Spleen (tissue), 11 donors: ENCODE measurements around the gene CTNNA1. TPM values are rescaled to one million over a fixed set of nuclear protein-coding genes. Genes with fewer than 3 reads are reported as not detected.

Experiments
- DNase-seq: peaks from one replicate; pipeline ENCODE4 v3.0.0-alpha.2; 2020
- H3K27ac ChIP-seq, 8 donors: fragments of 200-600 bp; sonication (generic) in 7 of 8; 1 replicate in 4 of 8; 2 replicates in 4 of 8; pipeline versions ENCODE4 v1.5.0 to v1.8.0; 2016 to 2021; ENCODE audit warnings: inconsistent platforms in 4 of 8, mild to moderate bottlenecking in 4 of 8, moderate library complexity in 1 of 8
- H3K27me3 ChIP-seq, 7 donors: fragments of 200-600 bp; sonication (generic) in 6 of 7; replicated peaks in 1 of 7; 1 replicate in 4 of 7; 2 replicates in 3 of 7; pipeline versions ENCODE4 v1.5.0 to v1.8.0; 2016 to 2021; ENCODE audit warnings: inconsistent platforms in 3 of 7, mild to moderate bottlenecking in 1 of 7
- H3K36me3 ChIP-seq, 6 donors: fragments of 200-600 bp; sonication (generic) in 5 of 6; 1 replicate in 4 of 6; 2 replicates in 2 of 6; pipeline versions ENCODE4 v1.5.0 to v1.8.0; 2016 to 2021; ENCODE audit warnings: inconsistent platforms in 2 of 6
- H3K4me1 ChIP-seq, 6 donors: fragments of 200-600 bp; sonication (generic) in 5 of 6; 1 replicate in 3 of 6; 2 replicates in 3 of 6; pipeline versions ENCODE4 v1.5.0 to v1.8.0; 2016 to 2021; ENCODE audit warnings: inconsistent platforms in 3 of 6
- H3K4me3 ChIP-seq, 8 donors: fragments of 200-600 bp; sonication (generic) in 7 of 8; 1 replicate in 4 of 8; 2 replicates in 4 of 8; pipeline versions ENCODE4 v1.5.0 to v1.8.0; 2016 to 2021; ENCODE audit warnings: inconsistent platforms in 4 of 8, mild to moderate bottlenecking in 4 of 8, moderate library complexity in 2 of 8
- H3K9me3 ChIP-seq, 8 donors: fragments of 200-600 bp; sonication (generic) in 7 of 8; 1 replicate in 4 of 8; 2 replicates in 4 of 8; pipeline versions ENCODE4 v1.5.0 to v1.8.0; 2016 to 2021; ENCODE audit warnings: inconsistent platforms in 4 of 8
- CTCF ChIP-seq, 11 experiments: fragments of 200-600 bp in 7 of 11; fragments of 450-650 bp in 4 of 11; sonication (generic) in 4 of 11; IDR thresholded peaks in 8 of 11; conservative IDR thresholded peaks in 3 of 11; 1 replicate in 7 of 11; 2 replicates in 4 of 11; pipeline versions ENCODE4 v1.4.0 to v1.8.0; 2016 to 2021; ENCODE audit warnings: antibody characterized with exemption in 11 of 11, inconsistent platforms in 4 of 11, mild to moderate bottlenecking in 1 of 11
- POLR2A ChIP-seq, 3 donors: fragments of 450-650 bp; IDR thresholded peaks; one replicate each; pipeline ENCODE4 v1.5.1; 2017; ENCODE audit warnings: antibody characterized with exemption in 3 of 3, mild to moderate bottlenecking in 1 of 3
- POLR2AphosphoS5 ChIP-seq, 3 donors: sonication (generic); formaldehyde crosslinking; IDR thresholded peaks; one replicate each; pipeline ENCODE4 v1.5.1; 2017; ENCODE audit warnings: antibody characterized with exemption in 3 of 3
- WGBS, 5 donors: extraction: QIAGEN DNeasy Blood & Tissue Kit in 3 of 5; methylation state at CpG; one replicate each; pipeline versions ENCODE4 v1.1.5 to v1.1.7; 2013 to 2018; 5-methylcytosine and 5-hydroxymethylcytosine counted together
- intact Hi-C: fragments of 100-400 bp; cut with DNase I; formaldehyde crosslinking; loops from one replicate; pipeline ENCODE4 v1.15.0; 2023; ENCODE audit warnings: low total_unique reads
- polyA plus RNA-seq, 3 donors: library from polyadenylated mRNA; stranded (reverse); fragments of 200-250 nt; gene quantifications; one replicate each; pipeline ENCODE4 v1.2.1, GENCODE V29; 2013
- total RNA-seq, 7 donors: library from RNA; depleted of rRNA in 3 of 7; stranded (reverse); fragments of >200 nt in 3 of 7; fragmentation: NEBNext Ultra II Directional in 4 of 7; extraction: Animal tissue kit (Norgen Biotek cat#: 25700) in 4 of 7; gene quantifications; one replicate each; pipeline versions ENCODE4 v1.1.0 to v1.2.1, GENCODE V29; 2016 to 2021
- donor health status: healthy with polysubstance abuse.
- donor health status: DM: no; HTN: no; CAD: no; lungs with moderate emphysema.
- donor health status: DM: no; HTN: no; CAD: no.
- donor health status: Bipolar disorder and iron deficiency.
- donor health status: healthy.
- donor health status: DM: no; HTN: no; CAD: no.
- donor health status: DM: yes; HTN: yes; CAD: no.

Gene CTNNA1
- total and polyA plus RNA-seq, 10 donors: 26.7 to 313 (median 186) TPM

GRCh38 chr5:138841531-138841930 lies 88.3 kb downstream of the CTNNA1 start:
- DNase-seq: no peak
- Histone ChIP-seq H3K4me3 (no peak overlapping the region), H3K9me3 (no peaks in the 10 kb centered on the region), H3K27me3 (no peaks in the 10 kb centered on the region), H3K27ac (peak overlapping the region in 4 of 8 donors; percentile 32 to 61 (median 52)), H3K36me3 (peaks cover 0 to 4% (median 0%) of the 10 kb centered on the region in 6 donors), H3K4me1 (peaks cover 0 to 41% (median 13%) of the 10 kb centered on the region in 6 donors)
- WGBS, 5 donors: 80 to 88% (median 83%) methylated on average over 2 of the region's 2 CpGs
- intact Hi-C loops: no loop called here
- no peak for TF ChIP-seq POLR2A (IDR thresholded peaks at IDR 0.05)
- no peak for TF ChIP-seq CTCF (IDR thresholded peaks at IDR 0.05 in 8 of 11, conservative IDR thresholded peaks at IDR 0.05 in 3 of 11)
- no peak for TF ChIP-seq POLR2AphosphoS5 (IDR thresholded peaks at IDR 0.05)

GRCh38 chr5:138843316-138844124 lies 90.3 kb downstream of the CTNNA1 start:
- H3K36me3 ChIP-seq: peaks cover 0 to 4% (median 0%) of the 10 kb centered on the region in 6 donors
- DNase-seq: no peak
- H3K27me3 ChIP-seq: no peaks in the 10 kb centered on the region
- peaks cover 0 to 56% (median 18%) of the 10 kb centered on the region in 6 donors for H3K4me1 ChIP-seq
- intact Hi-C loops: no loop called here
- peak overlapping the region in 1 of 8 donors; percentile 9 for H3K27ac ChIP-seq
- H3K9me3 ChIP-seq: no peaks in the 10 kb centered on the region
- no peak overlapping the region for H3K4me3 ChIP-seq
- TF ChIP-seq POLR2A (IDR thresholded peaks at IDR 0.05): no peak
- no peak for TF ChIP-seq POLR2AphosphoS5 (IDR thresholded peaks at IDR 0.05)
- no peak for TF ChIP-seq CTCF (IDR thresholded peaks at IDR 0.05 in 8 of 11, conservative IDR thresholded peaks at IDR 0.05 in 3 of 11)
- WGBS, 5 donors: 84 to 92% (median 91%) methylated on average over 2 of the region's 2 CpGs

- H3K4me1 ChIP-seq: peaks cover 0 to 62% (median 21%) of the 10 kb centered on the region in 6 donors
- H3K27ac ChIP-seq: no peak overlapping the region
- no peak overlapping the region for H3K4me3 ChIP-seq
- 92 to 97% (median 96%) methylated on average over 4 of the region's 4 CpGs for WGBS, 5 donors
- peaks cover 0 to 4% (median 0%) of the 10 kb centered on the region in 6 donors for H3K36me3 ChIP-seq
- no peak for TF ChIP-seq POLR2AphosphoS5 (IDR thresholded peaks at IDR 0.05)
- no peak for TF ChIP-seq CTCF (IDR thresholded peaks at IDR 0.05 in 8 of 11, conservative IDR thresholded peaks at IDR 0.05 in 3 of 11)
- TF ChIP-seq POLR2A (IDR thresholded peaks at IDR 0.05): no peak
- intact Hi-C loops: no loop called here
- no peaks in the 10 kb centered on the region for H3K9me3 ChIP-seq
- no peaks in the 10 kb centered on the region for H3K27me3 ChIP-seq
- DNase-seq: no peak
Observed at GRCh38 chr5:138844125-138844461, 90.9 kb downstream of the CTNNA1 start.

GRCh38 chr5:138844812-138845513 lies 91.7 kb downstream of the CTNNA1 start:
- no peak for TF ChIP-seq POLR2AphosphoS5 (IDR thresholded peaks at IDR 0.05)
- TF ChIP-seq CTCF (IDR thresholded peaks at IDR 0.05 in 8 of 11, conservative IDR thresholded peaks at IDR 0.05 in 3 of 11): no peak
- TF ChIP-seq POLR2A (IDR thresholded peaks at IDR 0.05): no peak
- intact Hi-C loops: no loop called here
- H3K4me1 ChIP-seq: peaks cover 0 to 68% (median 27%) of the 10 kb centered on the region in 6 donors
- no peak for DNase-seq
- H3K27me3 ChIP-seq: no peaks in the 10 kb centered on the region
- no peaks in the 10 kb centered on the region for H3K9me3 ChIP-seq
- WGBS, 5 donors: 69 to 79% (median 72%) methylated on average over 6 of the region's 6 CpGs
- no peak overlapping the region for H3K4me3 ChIP-seq
- peak overlapping the region in 1 of 8 donors; percentile 17 for H3K27ac ChIP-seq
- H3K36me3 ChIP-seq: peaks cover 0 to 4% (median 0%) of the 10 kb centered on the region in 6 donors
